ENCODE measurements around the gene STK11. TPM values are rescaled to one million over a fixed set of nuclear protein-coding genes. Genes with fewer than 3 reads are reported as not detected.

The STK11 gene
- total RNA-seq, 2 donors from 2014 or later = 60.2 to 70.0 TPM

DNA sequence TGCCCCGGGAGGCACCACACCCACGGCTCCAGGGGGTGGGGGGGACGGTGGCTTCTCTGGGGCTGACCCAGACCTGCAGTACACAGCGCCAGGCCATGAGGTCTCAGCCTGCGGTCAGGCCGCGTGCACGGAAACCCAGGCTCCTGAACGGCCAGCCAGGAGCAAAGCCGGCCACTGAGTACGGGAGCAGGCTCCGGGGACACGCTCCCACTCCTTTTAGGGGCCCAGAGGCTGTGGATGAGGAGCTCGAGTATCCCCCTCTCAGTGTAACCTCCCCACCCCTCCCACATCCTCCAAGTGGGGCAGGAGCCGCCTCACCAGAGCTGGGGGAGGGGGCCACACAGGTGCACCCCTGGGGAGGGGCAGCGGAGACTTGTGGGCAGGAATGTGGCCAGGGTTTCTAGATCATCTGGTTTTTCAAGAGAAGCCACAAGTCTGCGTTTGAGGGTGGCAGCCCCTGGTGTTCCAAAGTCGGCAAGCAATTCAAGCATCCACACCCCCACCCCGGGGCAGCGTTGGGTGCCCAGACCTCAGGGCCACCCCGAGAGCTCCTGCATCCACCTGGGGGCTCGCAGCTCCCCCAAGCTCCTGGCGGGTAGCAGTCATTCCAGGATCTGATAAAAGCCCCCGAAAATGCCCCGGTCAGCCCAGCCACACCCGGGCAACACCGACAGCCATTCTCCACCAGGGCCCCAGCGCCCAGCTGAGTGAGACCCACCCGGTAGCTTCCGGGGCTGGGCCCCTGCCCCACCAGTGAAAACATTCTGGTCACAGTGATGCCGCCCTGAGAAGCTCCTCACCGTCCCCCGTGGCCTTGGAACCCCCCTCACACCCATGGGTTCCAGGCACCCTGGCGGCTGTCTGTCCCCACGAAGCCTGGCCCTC, 37.6 kb upstream of the STK11 start:
- Histone ChIP-seq H3K27me3 (replicated peaks; ENCODE audit: insufficient read depth) (no peaks in the 10 kb centered on the region), H3K9me3 (no peaks in the 10 kb centered on the region), H3K4me3 (no peak overlapping the region), H3K27ac (no peak overlapping the region), H3K4me1 (ENCODE audit: control insufficient read depth in 1 of 2, low read depth in 2 of 2) (peaks cover 12 to 19% of the 10 kb centered on the region in 2 donors), H3K36me3 (peaks cover 6% of the 10 kb centered on the region)
- TF ChIP-seq, protein P1, sequence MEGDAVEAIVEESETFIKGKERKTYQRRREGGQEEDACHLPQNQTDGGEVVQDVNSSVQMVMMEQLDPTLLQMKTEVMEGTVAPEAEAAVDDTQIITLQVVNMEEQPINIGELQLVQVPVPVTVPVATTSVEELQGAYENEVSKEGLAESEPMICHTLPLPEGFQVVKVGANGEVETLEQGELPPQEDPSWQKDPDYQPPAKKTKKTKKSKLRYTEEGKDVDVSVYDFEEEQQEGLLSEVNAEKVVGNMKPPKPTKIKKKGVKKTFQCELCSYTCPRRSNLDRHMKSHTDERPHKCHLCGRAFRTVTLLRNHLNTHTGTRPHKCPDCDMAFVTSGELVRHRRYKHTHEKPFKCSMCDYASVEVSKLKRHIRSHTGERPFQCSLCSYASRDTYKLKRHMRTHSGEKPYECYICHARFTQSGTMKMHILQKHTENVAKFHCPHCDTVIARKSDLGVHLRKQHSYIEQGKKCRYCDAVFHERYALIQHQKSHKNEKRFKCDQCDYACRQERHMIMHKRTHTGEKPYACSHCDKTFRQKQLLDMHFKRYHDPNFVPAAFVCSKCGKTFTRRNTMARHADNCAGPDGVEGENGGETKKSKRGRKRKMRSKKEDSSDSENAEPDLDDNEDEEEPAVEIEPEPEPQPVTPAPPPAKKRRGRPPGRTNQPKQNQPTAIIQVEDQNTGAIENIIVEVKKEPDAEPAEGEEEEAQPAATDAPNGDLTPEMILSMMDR (IDR thresholded peaks at IDR 0.05) = no peak
- ATAC-seq (ENCODE audit: insufficient number of reproducible peaks, low FRiP score, low read depth) = no peak
- DNase-seq (ENCODE audit: low spot score) = no peak

DNA sequence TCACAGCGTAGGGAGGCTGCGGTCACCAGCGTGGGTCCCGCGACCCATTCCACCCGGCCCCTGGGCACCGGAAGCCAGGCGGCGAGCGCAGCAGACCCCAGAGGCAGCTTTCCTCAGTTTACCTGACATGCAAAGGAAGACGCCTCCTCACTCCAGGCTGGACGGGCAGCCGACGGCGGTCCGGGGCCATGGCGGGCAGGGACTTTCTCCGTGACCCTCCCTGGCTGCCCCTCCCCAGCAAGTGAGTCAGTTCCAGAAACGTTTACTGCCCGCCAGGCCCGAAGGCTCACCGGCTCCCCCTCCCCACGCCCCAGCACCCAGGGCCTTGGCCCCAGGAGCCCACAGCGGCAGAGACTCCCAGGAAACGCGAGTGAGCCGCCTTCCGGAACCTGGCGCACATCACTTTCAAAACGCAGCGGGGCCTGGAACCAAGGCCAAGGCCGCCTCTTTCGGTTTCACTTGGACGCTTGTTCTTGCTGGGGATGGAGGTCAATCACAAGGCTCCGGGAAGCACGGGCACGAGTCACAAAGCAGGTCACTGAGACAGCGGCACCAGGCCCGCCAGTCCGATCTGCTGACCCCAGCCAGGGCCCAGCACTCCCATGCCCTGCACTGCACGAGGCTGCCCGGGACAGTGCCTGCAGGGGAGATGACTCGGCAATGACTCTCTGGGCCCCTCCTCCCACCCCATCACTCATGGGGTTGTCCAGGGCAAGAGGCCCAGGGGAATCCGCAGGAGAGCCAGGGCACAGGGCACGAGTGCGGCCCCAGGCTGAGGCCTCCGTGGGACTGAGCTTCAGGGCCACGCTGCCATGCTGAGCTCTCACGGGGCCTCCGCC, 36.8 kb upstream of the STK11 start:
- H3K27me3 ChIP-seq (replicated peaks; ENCODE audit: insufficient read depth) = no peaks in the 10 kb centered on the region
- H3K9me3 ChIP-seq = no peaks in the 10 kb centered on the region
- H3K27ac ChIP-seq = no peak overlapping the region
- ATAC-seq (ENCODE audit: insufficient number of reproducible peaks, low FRiP score, low read depth) (no peak), DNase-seq (ENCODE audit: low spot score) (no peak)
- peaks cover 12 to 19% of the 10 kb centered on the region in 2 donors for H3K4me1 ChIP-seq (ENCODE audit: control insufficient read depth in 1 of 2, low read depth in 2 of 2)
- H3K4me3 ChIP-seq = no peak overlapping the region
- TF ChIP-seq, protein P1 (IDR thresholded peaks at IDR 0.05) = no peak
- H3K36me3 ChIP-seq = peaks cover 6% of the 10 kb centered on the region

DNA sequence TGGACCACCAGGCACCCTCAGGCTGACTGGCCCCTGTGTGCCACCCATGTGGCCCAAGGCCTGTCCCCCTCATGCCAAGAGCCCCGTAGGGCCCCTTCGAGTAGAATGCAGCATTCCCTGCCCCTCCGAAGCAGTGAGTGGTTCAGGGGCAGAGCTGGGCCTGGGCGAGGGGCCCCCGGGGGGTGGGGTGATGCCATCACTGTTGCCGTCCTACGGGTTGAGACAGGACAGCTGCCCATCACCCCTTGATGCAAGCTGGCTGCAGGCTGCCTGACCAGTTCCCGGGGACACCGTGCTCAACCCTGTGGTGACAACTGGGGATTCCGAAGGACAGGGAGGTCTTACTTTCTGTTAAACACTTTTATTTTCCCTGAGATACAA, 36.2 kb upstream of the STK11 start:
- Histone ChIP-seq H3K27ac (no peak overlapping the region), H3K9me3 (no peaks in the 10 kb centered on the region), H3K36me3 (peaks cover 6% of the 10 kb centered on the region), H3K4me3 (no peak overlapping the region), H3K4me1 (ENCODE audit: control insufficient read depth in 1 of 2, low read depth in 2 of 2) (peaks cover 12 to 21% of the 10 kb centered on the region in 2 donors), H3K27me3 (replicated peaks; ENCODE audit: insufficient read depth) (no peaks in the 10 kb centered on the region)
- ATAC-seq (ENCODE audit: insufficient number of reproducible peaks, low FRiP score, low read depth) (no peak), DNase-seq (ENCODE audit: low spot score) (no peak)
- TF ChIP-seq, protein P1 (IDR thresholded peaks at IDR 0.05) = no peak

DNA sequence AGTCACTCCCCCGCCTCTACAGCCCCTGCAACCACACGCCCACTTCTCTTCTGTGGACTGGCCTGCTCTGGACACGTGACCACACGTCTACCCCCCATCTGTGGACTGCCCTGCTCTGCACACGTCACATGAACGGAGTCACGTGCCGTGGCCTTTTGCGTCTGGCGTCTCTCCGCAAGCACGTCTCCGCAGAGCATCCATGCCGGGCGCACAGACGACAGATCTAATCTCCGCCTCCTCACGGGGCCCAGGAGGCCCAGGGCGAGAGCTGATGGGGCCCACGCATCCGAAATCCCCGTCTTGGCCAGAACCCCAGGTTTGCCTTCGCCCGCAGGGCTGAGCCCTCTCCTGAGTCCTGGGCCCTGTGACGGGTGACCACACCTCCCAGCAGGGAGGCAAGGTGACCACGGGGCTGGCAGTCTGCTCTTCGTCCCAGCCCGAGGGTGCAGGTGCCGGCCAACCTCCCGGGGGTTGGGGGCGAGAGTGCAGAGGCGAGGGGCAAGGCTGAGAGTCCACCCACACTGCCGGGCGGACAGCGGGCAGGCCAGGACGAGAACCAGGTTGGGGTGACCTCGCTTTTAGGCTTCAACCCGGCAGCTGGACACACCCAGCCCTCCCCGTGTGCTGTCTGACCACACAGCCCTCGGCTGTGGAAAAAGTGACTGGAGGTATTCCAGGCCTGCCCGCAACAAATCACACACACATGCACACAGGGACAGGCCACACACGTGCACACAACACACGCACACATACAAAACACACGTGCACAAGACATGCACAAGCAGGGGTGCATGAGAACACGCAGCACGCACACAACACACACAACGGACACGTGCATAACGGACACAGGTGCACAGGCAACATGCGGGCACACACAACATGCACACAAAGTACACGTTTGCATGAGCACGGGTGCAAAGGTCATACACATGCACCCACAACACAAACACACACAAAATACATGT, 35.4 kb upstream of the STK11 start:
- Histone ChIP-seq H3K36me3 (peaks cover 6% of the 10 kb centered on the region), H3K27ac (no peak overlapping the region), H3K4me3 (no peak overlapping the region), H3K9me3 (no peaks in the 10 kb centered on the region), H3K27me3 (replicated peaks; ENCODE audit: insufficient read depth) (no peaks in the 10 kb centered on the region), H3K4me1 (ENCODE audit: control insufficient read depth in 1 of 2, low read depth in 2 of 2) (peaks cover 12 to 27% of the 10 kb centered on the region in 2 donors)
- TF ChIP-seq, protein P1 (IDR thresholded peaks at IDR 0.05) = no peak
- ATAC-seq (ENCODE audit: insufficient number of reproducible peaks, low FRiP score, low read depth) (no peak), DNase-seq (ENCODE audit: low spot score) (no peak)
